OCI-LY7 (cell line): ENCODE measurements around the gene CFLAR.

Source experiments
- CTCF ChIP-seq: fragments of 200-600 bp; sonication (generic); conservative IDR thresholded peaks from 2 replicates; pipeline ENCODE4 v1.5.1; 2014; ENCODE audit warnings: mild to moderate bottlenecking, antibody characterized with exemption, low read length, moderate library complexity, mixed read lengths
- EZH2phosphoT487 ChIP-seq: fragments of 200-600 bp; sonication (generic); IDR thresholded peaks from 2 replicates; pipeline ENCODE4 v1.6.1; 2018; ENCODE audit warnings: low read depth, borderline replicate concordance, mild to moderate bottlenecking, mixed run types, antibody characterized with exemption, low read length, moderate library complexity, mixed read lengths

- TF ChIP-seq CTCF (no peak), EZH2phosphoT487 (no peak)
Observed at GRCh38 chr2:201070948-201071478, 45.0 kb upstream of the CFLAR start.
